ENCODE results near the gene SREK1.

SREK1 gene

GRCh38 chr5:66164044-66164790, 20.1 kb downstream of the SREK1 start:
- no peak for DNase-seq

GRCh38 chr5:66168226-66168625, 24.1 kb downstream of the SREK1 start:
- DNase-seq: no peak

DNA sequence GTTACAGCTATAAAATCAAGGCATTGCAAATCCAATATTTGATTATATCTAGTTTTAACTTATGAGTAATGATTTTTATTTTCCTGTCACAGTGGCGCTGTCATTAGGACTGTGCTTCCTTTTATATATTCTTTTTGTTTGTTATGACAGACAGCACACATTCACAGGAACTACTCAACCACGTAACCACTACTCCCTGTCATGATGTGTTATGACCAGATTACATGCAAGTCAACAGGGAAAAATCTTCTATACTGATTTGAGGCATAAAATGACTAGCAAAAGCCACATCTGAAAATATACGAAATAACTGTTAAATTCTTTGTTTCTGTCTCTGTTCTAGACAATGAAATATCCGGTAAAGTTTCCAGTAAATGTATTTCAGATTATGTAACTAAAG, 25.4 kb downstream of the SREK1 start:
- peak in 3 of 6 experiments; percentile 26 to 55 (median 48) for DNase-seq

DNA sequence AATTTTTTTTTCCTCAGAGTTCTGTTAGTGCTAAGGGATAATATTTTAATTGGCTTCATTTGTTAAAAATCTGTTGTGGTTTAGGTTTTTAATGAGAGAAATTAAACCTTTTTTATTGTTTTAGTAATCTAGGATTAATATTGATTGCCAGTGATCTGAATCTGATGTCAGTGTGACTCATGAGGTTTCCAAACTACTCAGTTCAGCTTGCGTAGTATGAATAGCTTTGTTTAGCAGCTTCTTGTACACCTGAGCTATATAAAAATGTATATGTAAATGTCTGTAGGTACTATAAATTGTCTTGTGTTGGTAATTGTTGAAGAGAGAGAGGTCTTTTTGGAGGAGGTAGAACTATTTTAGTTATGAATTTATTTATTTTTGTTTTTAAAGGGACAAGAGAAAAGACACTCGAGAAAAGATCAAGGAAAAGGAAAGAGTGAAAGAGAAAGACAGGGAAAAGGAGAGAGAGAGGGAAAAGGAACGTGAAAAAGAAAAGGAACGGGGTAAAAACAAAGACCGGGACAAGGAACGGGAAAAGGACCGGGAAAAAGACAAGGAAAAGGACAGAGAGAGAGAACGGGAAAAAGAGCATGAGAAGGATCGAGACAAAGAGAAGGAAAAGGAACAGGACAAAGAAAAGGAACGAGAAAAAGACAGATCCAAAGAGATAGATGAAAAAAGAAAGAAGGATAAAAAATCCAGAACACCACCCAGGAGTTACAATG, 26.3 kb downstream of the SREK1 start:
- no peak for DNase-seq

GRCh38 chr5:66171349-66172344, 27.5 kb downstream of the SREK1 start:
- DNase-seq: peak; percentile 1 to 80 (median 60)

GRCh38 chr5:66174338-66174737, 30.2 kb downstream of the SREK1 start:
- no peak for DNase-seq

DNA sequence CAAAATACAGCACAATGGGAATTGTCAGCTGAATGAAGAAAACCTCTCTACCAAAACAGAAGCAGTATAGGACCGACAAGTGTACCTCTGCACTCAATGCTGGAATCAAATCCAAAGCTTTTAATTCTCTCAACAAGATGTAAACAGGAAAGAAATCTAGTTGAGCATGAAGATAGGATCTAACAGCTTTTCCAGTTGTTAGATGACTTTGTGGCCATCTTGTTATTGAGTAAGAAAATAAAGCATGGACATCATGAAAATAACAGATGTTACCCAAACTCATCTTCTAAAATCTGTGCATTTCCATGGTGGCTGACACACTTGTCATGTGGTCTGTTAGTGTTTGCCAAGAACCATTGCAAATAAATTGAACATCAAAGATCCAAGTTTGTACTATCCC, 34.7 kb downstream of the SREK1 start:
- no peak for DNase-seq

DNA sequence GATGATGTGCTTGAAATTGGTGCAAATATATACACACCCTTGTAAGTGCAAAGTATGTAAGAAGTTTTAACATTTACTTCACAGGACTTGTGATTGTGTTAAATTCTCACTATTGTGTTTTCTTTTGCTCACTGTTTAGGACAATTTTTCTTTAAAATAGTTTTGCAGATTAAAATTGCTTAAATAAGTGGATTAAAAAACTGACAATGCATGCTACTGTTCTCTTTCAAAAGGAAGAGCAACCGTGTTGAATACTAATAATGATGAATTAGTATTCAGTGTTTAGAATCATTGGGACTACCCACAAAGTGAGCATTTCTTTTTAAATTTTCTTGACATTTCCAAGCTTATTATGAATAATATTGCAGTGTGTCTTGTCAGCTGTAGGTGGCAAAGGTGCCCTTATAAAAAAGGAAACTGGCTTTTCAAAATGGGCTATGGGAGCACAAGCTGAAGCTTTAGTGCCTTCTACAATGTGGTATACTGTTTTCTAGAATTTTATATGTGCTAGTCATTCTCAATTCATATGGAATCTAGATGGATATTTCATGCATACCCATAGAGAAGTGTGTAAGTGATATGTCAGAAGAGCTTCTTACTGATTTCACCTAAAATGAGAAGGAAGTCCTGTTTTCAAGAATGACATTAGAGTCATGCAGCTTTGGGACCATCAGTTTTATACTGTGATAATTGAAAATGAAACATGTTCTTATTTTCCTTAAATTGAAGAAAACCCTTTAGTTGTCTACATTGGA, 35.4 kb downstream of the SREK1 start:
- DNase-seq: no peak

- no peak for DNase-seq
These were observed 36.4 kb downstream of the SREK1 start for GRCh38 chr5:66180282-66181155.

GRCh38 chr5:66186108-66186507, 42.0 kb downstream of the SREK1 start:
- DNase-seq: no peak

DNA sequence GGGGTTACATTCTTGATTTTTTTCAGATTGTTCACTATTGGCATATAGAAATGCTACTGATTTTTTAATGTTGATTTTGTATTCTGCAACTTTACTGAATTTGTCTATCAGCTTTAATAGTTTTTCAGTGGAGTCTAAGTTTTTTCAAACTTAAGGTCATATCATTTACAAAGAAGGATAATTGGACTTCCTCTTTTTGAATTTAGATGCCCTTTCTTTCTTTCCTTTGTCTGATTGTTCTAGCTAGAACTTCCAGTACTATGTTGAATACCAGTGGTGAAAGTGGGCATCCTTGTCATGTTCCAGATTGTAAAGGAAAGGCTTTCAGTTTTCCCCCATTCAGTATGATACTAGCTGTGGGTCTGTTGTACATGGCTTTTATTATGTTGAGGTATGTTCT, 49.3 kb downstream of the SREK1 start:
- no peak for DNase-seq

DNA sequence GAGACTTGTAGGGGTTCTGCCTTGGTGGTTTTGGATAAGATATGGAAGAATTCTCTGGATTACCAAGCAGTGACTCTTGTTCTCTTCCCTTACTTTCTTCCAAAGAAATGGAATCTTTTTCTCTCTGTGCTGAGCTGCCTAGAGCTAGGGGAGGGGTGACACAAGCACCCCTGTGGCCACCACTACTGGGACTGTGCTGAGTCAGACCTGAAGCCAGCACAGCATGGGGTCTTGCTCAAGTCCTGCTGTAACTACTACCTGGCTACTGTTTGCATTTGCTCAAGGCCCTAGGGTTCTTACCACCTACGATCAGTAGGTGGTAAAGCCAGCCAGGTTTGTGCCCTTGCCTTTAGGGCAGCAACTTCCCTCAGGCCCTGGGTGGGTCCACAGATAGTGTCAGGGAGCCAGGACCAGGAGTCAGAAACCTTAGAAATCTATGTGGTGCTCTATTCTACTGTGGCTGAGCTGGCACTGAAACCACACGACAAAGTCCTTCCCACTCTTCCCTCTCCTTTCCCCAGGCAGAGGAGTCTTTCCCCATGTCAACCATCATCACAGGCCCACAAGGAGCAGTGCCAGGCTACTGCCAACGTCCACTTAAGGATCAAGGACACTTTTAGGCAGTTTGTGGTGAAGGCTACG, 53.8 kb downstream of the SREK1 start:
- DNase-seq: no peak

DNA sequence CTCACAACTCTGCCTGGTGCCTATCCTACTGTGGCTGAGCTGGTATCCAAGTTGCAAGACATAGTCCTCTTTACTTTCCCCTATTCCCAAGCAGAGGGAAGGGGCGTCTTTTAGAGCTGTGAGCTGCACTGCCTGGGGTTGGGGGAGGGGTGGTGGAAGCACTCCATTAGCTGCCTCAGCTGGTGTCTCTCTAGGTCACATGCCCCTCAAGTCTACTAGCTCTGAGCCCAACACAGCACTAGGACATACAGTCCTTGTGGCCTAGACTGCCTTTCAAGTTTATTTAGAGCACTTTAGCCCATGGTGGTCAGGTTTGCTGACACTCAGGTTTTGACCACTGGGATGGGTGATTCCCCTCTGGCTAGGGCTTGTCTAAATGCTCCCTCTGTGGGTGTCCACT, 54.7 kb downstream of the SREK1 start:
- no peak for DNase-seq

DNA sequence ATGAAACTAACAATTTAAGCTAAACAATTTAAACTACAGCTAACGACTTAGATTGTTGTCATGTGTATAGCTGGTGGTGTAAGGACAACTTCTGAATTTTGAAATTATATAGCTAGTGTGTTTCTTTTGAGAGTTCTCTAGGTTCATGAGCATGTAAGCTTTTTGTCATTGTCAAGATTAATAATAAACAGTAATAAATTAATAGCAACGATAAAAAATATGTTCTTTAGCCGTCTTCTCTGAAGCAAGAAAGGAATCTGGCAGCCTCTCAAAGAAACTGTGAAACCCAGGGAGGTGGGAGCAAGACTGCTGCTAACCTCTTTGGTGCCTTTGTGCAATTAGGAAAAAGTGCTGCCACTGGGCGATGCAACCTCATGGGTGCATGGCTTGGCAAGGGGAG, 59.4 kb downstream of the SREK1 start:
- no peak for DNase-seq

DNA sequence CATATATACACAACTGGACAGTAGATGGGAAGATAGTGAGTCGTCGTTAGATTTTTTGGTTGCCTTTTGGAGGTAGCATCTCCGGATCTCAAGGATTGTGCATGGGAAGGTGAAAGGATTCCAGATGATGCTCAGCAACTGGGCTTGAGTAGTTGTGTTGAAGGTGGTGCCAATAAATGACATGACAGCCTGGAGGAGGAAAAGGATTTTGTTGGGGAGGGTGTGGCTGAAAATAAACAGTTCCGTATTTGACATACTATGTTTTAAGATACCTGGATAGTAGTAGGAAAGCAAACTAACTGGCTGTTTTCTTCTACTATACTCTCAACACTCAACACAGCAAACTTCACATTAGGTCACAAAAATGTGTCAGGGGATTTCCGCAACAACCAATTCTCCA, 62.4 kb downstream of the SREK1 start:
- no peak for DNase-seq

DNA sequence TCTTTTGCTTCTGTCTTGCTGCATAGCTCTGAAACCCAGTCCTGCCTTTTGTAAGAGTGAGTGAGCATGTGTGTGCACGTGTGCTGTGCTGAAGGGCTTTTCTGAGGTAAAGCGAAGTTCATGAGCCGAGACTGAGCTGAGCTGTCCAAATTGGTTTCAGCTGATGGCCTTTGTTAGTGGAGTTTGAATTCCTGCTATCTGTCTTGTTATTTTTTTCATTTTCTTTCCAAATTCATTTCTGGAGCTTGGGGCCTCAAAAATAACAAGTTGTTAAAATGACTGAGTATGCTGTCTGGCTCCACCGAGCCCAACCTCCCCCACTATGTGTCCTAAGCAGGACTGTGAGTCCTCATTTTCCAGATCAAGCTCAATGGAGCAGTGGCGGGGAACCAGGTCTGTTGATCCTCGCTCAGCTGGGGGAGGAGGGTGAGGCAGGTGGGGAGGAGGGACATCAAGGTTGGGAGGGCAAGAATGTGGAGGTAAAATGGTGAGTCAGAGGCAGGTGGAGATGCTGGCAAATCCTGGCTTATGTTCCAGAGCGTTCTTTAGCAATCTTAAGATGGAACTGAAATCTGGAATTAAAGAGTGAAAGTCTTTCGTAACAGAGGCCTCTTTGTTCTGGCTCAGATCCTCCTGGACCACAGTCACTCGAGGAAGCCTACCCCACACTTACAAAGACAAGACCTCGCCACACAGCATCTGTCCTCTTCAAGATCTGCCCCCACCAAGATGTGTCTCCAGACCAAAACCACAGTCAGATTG, 63.9 kb downstream of the SREK1 start:
- DNase-seq: no peak

DNA sequence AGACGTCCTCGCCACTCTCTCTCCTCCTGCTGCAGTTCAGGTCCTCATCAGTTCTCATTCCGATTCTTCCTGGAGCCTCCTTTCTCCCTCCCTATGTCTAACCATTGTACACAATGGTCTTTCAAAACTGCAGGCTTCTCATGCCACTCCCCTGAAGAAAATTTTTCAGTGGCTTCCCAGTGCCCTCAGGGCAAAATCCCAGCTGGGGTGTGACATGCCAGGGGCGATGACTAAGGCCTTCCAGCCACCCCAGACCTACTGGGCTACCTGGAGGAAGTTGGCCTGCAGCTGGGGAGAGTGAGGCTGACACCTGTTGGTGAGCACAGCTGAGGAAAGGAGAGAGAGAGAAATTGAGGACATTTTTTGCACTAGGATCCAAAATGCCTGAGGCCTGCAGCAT, 65.2 kb downstream of the SREK1 start:
- DNase-seq: no peak

- no peak for DNase-seq
These were observed 65.7 kb downstream of the SREK1 start for GRCh38 chr5:66209794-66210193.

DNA sequence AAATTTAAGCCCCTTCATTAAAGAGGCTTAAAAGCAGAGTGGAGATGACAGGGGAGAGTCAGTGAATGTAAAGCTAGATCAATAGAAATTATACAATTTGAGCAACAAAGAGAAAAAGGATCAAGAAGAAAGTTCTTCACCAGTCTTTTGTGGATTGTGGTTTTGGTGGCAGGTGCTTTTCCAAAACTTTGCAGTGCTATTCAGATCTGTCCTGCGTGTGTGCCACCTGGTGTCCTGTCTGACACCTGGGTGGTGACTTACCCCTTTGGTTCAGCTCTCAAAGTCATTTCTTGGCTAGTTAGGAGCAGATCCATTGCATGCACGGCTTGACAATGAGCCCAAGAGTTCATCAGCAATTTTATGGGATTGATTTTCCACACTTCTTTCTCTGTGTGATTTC, 69.4 kb downstream of the SREK1 start:
- DNase-seq: no peak

- no peak for DNase-seq
These were observed 78.4 kb downstream of the SREK1 start for GRCh38 chr5:66222455-66222854.
